ENCODE results near the gene CTNNAL1.

- TF ChIP-seq POLR2A (IDR thresholded peaks at IDR 0.05), result no peak
- TF ChIP-seq CTCF (IDR thresholded peaks at IDR 0.05), result no peak
Measured at GRCh38 chr9:108905494-108905893, 107.8 kb downstream of the CTNNAL1 start.
